ENCODE results near the gene SCN10A. TPM values are rescaled to one million over a fixed set of nuclear protein-coding genes. Genes with fewer than 3 reads are reported as not detected.

The SCN10A gene
- total and polyA plus RNA-seq, 2 of the 13 experiments (the other 11 are each of a cell fraction or from before 2014, with no cell fraction given), result not detected

DNA sequence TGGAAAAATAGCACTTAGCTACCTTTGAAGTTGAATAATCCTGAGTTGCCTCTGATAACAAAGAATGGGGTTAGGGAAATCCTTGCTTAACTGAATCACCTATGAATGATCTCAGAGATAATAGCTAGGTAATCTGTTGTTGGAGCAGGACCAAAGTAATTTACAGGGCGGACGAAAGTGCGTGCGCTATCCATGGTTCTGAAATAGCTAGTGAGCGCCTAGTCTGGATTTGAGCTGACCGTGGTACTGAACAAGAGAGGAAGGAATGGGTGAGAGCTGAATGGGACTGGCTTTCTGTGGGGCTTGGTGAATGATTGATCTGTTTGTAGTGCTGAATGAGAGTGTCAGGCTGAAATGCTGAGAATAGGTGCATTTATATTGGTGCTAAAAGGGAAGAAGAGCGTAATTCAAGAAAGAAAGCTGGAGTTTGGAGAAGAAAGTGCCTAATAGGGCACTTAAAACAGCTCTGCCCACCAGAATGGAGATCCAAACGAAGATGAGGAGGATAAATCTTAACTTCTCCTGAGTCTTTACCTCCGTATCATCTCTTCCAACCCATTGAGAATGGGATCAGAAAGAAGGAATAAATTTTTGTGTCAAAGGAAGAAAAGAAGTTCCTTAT is 10.1 kb downstream of the SCN10A start (continued):
- TF ChIP-seq DBP (CRISPR knock-in tag; IDR thresholded peaks at IDR 0.05; ENCODE audit: not compliant biosample characterization), result peak; percentile 99
- TF ChIP-seq ZNF788 (CRISPR knock-in tag; IDR thresholded peaks at IDR 0.05; ENCODE audit: borderline replicate concordance), result no peak
- no peak for TF ChIP-seq RBM39 (IDR thresholded peaks at IDR 0.05; ENCODE audit: low read depth, low read length, poor library complexity, severe bottlenecking)
- peak; percentile 91; the same call in 1 of the 2 replicates for TF ChIP-seq RORA (CRISPR knock-in tag; IDR thresholded peaks at IDR 0.05)
- TF ChIP-seq, protein P1, sequence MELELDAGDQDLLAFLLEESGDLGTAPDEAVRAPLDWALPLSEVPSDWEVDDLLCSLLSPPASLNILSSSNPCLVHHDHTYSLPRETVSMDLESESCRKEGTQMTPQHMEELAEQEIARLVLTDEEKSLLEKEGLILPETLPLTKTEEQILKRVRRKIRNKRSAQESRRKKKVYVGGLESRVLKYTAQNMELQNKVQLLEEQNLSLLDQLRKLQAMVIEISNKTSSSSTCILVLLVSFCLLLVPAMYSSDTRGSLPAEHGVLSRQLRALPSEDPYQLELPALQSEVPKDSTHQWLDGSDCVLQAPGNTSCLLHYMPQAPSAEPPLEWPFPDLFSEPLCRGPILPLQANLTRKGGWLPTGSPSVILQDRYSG (CRISPR knock-in tag; IDR thresholded peaks at IDR 0.05), result peak; percentile 99
- peak; percentile 97 for TF ChIP-seq ZFP36L1 (CRISPR knock-in tag; IDR thresholded peaks at IDR 0.05)
- no peak for TF ChIP-seq FOXJ3 (CRISPR knock-in tag; IDR thresholded peaks at IDR 0.05; ENCODE audit: borderline replicate concordance)
- TF ChIP-seq, protein P2, sequence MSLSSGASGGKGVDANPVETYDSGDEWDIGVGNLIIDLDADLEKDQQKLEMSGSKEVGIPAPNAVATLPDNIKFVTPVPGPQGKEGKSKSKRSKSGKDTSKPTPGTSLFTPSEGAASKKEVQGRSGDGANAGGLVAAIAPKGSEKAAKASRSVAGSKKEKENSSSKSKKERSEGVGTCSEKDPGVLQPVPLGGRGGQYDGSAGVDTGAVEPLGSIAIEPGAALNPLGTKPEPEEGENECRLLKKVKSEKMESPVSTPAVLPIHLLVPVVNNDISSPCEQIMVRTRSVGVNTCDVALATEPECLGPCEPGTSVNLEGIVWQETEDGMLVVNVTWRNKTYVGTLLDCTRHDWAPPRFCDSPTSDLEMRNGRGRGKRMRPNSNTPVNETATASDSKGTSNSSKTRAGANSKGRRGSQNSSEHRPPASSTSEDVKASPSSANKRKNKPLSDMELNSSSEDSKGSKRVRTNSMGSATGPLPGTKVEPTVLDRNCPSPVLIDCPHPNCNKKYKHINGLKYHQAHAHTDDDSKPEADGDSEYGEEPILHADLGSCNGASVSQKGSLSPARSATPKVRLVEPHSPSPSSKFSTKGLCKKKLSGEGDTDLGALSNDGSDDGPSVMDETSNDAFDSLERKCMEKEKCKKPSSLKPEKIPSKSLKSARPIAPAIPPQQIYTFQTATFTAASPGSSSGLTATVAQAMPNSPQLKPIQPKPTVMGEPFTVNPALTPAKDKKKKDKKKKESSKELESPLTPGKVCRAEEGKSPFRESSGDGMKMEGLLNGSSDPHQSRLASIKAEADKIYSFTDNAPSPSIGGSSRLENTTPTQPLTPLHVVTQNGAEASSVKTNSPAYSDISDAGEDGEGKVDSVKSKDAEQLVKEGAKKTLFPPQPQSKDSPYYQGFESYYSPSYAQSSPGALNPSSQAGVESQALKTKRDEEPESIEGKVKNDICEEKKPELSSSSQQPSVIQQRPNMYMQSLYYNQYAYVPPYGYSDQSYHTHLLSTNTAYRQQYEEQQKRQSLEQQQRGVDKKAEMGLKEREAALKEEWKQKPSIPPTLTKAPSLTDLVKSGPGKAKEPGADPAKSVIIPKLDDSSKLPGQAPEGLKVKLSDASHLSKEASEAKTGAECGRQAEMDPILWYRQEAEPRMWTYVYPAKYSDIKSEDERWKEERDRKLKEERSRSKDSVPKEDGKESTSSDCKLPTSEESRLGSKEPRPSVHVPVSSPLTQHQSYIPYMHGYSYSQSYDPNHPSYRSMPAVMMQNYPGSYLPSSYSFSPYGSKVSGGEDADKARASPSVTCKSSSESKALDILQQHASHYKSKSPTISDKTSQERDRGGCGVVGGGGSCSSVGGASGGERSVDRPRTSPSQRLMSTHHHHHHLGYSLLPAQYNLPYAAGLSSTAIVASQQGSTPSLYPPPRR (CRISPR knock-in tag; IDR thresholded peaks at IDR 0.05; ENCODE audit: borderline replicate concordance), result peak; percentile 61; the same call in 1 of the 2 replicates
- peak; percentile 98 for TF ChIP-seq ZNF530 (CRISPR knock-in tag; IDR thresholded peaks at IDR 0.05; ENCODE audit: low read depth)
- TF ChIP-seq NAIF1 (CRISPR knock-in tag; IDR thresholded peaks at IDR 0.05; ENCODE audit: borderline replicate concordance), result 0 out of 2 replicates have a peak, but pooled peaks have one; percentile 46
- TF ChIP-seq ZNF687 (CRISPR knock-in tag; IDR thresholded peaks at IDR 0.05), result no peak
- TF ChIP-seq ZNF703 (CRISPR knock-in tag; IDR thresholded peaks at IDR 0.05; ENCODE audit: borderline replicate concordance), result no peak
- TF ChIP-seq PBX3 (CRISPR knock-in tag; IDR thresholded peaks at IDR 0.05; ENCODE audit: borderline replicate concordance), result peak; percentile 98
- TF ChIP-seq, protein P3, sequence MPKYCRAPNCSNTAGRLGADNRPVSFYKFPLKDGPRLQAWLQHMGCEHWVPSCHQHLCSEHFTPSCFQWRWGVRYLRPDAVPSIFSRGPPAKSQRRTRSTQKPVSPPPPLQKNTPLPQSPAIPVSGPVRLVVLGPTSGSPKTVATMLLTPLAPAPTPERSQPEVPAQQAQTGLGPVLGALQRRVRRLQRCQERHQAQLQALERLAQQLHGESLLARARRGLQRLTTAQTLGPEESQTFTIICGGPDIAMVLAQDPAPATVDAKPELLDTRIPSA (CRISPR knock-in tag; IDR thresholded peaks at IDR 0.05; ENCODE audit: borderline replicate concordance), result peak; percentile 91; the same call in 1 of the 2 replicates

All from HepG2 (cell line).